SJCRH30 (cell line): Measurements from ENCODE around the gene TRPV5. TPM values are rescaled to one million over a fixed set of nuclear protein-coding genes. Genes with fewer than 3 reads are reported as not detected.
A peak's percentile ranks its signal among the peaks of the same experiment; 100 is the strongest.

Source experiments
- DNase-seq, 2 experiments: peaks; one replicate each; pipeline ENCODE4 v3.0.0-alpha.2; 2015 to 2020
- H3K27ac ChIP-seq: fragments of 250-450 bp; sonication (Bioruptor Pico); 2 replicates; pipeline ENCODE4 v1.5.1; 2020; ENCODE audit warnings: mild to moderate bottlenecking, moderate library complexity
- H3K27me3 ChIP-seq: fragments of 250-450 bp; sonication (Bioruptor Pico); 2 replicates; pipeline ENCODE4 v1.5.1; 2020; ENCODE audit warnings: mild to moderate bottlenecking, moderate library complexity
- H3K36me3 ChIP-seq: fragments of 250-450 bp; sonication (Bioruptor Pico); 2 replicates; pipeline ENCODE4 v1.5.1; 2020; ENCODE audit warnings: mild to moderate bottlenecking, moderate library complexity
- H3K4me1 ChIP-seq: fragments of 250-450 bp; sonication (Bioruptor Pico); 2 replicates; pipeline ENCODE4 v1.5.1; 2020; ENCODE audit warnings: mild to moderate bottlenecking, moderate library complexity
- H3K4me3 ChIP-seq: fragments of 250-450 bp; sonication (Bioruptor Pico); 2 replicates; pipeline ENCODE4 v1.5.1; 2020; ENCODE audit warnings: mild to moderate bottlenecking, moderate library complexity
- H3K9me3 ChIP-seq: fragments of 250-450 bp; sonication (Bioruptor Pico); replicated peaks from 2 replicates; pipeline ENCODE4 v1.5.1; 2020; ENCODE audit warnings: mild to moderate bottlenecking, moderate library complexity
- total RNA-seq: library from RNA; depleted of rRNA; stranded (reverse); fragments of >200 nt; shearing (Covaris generic); gene quantifications from 2 replicates; pipeline ENCODE4 v1.2.3, GENCODE V29; 2014

TRPV5 gene
- total RNA-seq, 1 experiment from 2014 or later: not detected

- H3K27ac ChIP-seq: no peak overlapping the region
- DNase-seq: peak in 1 of 2 experiments; percentile 51
- H3K4me3 ChIP-seq: no peak overlapping the region
- peaks cover 30% of the 10 kb centered on the region for H3K27me3 ChIP-seq
- H3K36me3 ChIP-seq: no peaks in the 10 kb centered on the region
- H3K9me3 ChIP-seq: no peaks in the 10 kb centered on the region
- H3K4me1 ChIP-seq: no peaks in the 10 kb centered on the region
Observed at GRCh38 chr7:142880876-142881505, 52.6 kb downstream of the TRPV5 start.

GRCh38 chr7:142879060-142879459, 54.5 kb downstream of the TRPV5 start:
- Histone ChIP-seq H3K27me3 (peaks cover 25% of the 10 kb centered on the region), H3K4me1 (no peaks in the 10 kb centered on the region), H3K27ac (no peak overlapping the region), H3K4me3 (no peak overlapping the region), H3K36me3 (no peaks in the 10 kb centered on the region), H3K9me3 (no peaks in the 10 kb centered on the region)
- no peak for DNase-seq

GRCh38 chr7:142878315-142878714, 55.2 kb downstream of the TRPV5 start:
- H3K27me3 ChIP-seq: peaks cover 25% of the 10 kb centered on the region
- no peaks in the 10 kb centered on the region for H3K4me1 ChIP-seq
- H3K36me3 ChIP-seq: no peaks in the 10 kb centered on the region
- no peak for DNase-seq
- no peaks in the 10 kb centered on the region for H3K9me3 ChIP-seq
- H3K4me3 ChIP-seq: no peak overlapping the region
- no peak overlapping the region for H3K27ac ChIP-seq

- H3K27me3 ChIP-seq: peaks cover 27% of the 10 kb centered on the region
- H3K4me1 ChIP-seq: no peaks in the 10 kb centered on the region
- no peaks in the 10 kb centered on the region for H3K9me3 ChIP-seq
- no peak for DNase-seq
- no peak overlapping the region for H3K4me3 ChIP-seq
- H3K27ac ChIP-seq: no peak overlapping the region
- no peaks in the 10 kb centered on the region for H3K36me3 ChIP-seq
Observed at GRCh38 chr7:142876991-142877910, 56.3 kb downstream of the TRPV5 start.

GRCh38 chr7:142876236-142876960, 57.1 kb downstream of the TRPV5 start:
- H3K27ac ChIP-seq: no peak overlapping the region
- no peaks in the 10 kb centered on the region for H3K36me3 ChIP-seq
- H3K4me1 ChIP-seq: no peaks in the 10 kb centered on the region
- H3K9me3 ChIP-seq: no peaks in the 10 kb centered on the region
- H3K27me3 ChIP-seq: peaks cover 25% of the 10 kb centered on the region
- DNase-seq: no peak
- H3K4me3 ChIP-seq: no peak overlapping the region

- Histone ChIP-seq H3K4me1 (no peaks in the 10 kb centered on the region), H3K9me3 (no peaks in the 10 kb centered on the region), H3K36me3 (no peaks in the 10 kb centered on the region), H3K4me3 (no peak overlapping the region), H3K27ac (no peak overlapping the region), H3K27me3 (peaks cover 23% of the 10 kb centered on the region)
- no peak for DNase-seq
Observed at GRCh38 chr7:142875456-142875855, 58.1 kb downstream of the TRPV5 start.

- Histone ChIP-seq H3K4me3 (no peak overlapping the region), H3K36me3 (no peaks in the 10 kb centered on the region), H3K9me3 (no peaks in the 10 kb centered on the region), H3K27me3 (peaks cover 17% of the 10 kb centered on the region), H3K27ac (no peak overlapping the region), H3K4me1 (no peaks in the 10 kb centered on the region)
- no peak for DNase-seq
Observed at GRCh38 chr7:142874837-142875236, 58.7 kb downstream of the TRPV5 start.

GRCh38 chr7:142874409-142874808, 59.1 kb downstream of the TRPV5 start:
- H3K27me3 ChIP-seq: peaks cover 17% of the 10 kb centered on the region
- H3K4me3 ChIP-seq: no peak overlapping the region
- no peak overlapping the region for H3K27ac ChIP-seq
- no peaks in the 10 kb centered on the region for H3K36me3 ChIP-seq
- H3K4me1 ChIP-seq: no peaks in the 10 kb centered on the region
- DNase-seq: no peak
- H3K9me3 ChIP-seq: no peaks in the 10 kb centered on the region

- no peak overlapping the region for H3K27ac ChIP-seq
- H3K27me3 ChIP-seq: peaks cover 13% of the 10 kb centered on the region
- no peak overlapping the region for H3K4me3 ChIP-seq
- no peak for DNase-seq
- no peaks in the 10 kb centered on the region for H3K9me3 ChIP-seq
- no peaks in the 10 kb centered on the region for H3K36me3 ChIP-seq
- no peaks in the 10 kb centered on the region for H3K4me1 ChIP-seq
Observed at GRCh38 chr7:142873871-142874270, 59.7 kb downstream of the TRPV5 start.

GRCh38 chr7:142873281-142873784, 60.2 kb downstream of the TRPV5 start:
- Histone ChIP-seq H3K27me3 (peaks cover 8% of the 10 kb centered on the region), H3K4me1 (no peaks in the 10 kb centered on the region), H3K9me3 (no peaks in the 10 kb centered on the region), H3K4me3 (no peak overlapping the region), H3K36me3 (no peaks in the 10 kb centered on the region), H3K27ac (no peak overlapping the region)
- DNase-seq: peak; percentile 23 to 37

- H3K27ac ChIP-seq: no peak overlapping the region
- H3K4me3 ChIP-seq: no peak overlapping the region
- H3K9me3 ChIP-seq: no peaks in the 10 kb centered on the region
- H3K4me1 ChIP-seq: no peaks in the 10 kb centered on the region
- peaks cover 6% of the 10 kb centered on the region for H3K27me3 ChIP-seq
- H3K36me3 ChIP-seq: no peaks in the 10 kb centered on the region
- DNase-seq: no peak
Observed at GRCh38 chr7:142872106-142872675, 61.4 kb downstream of the TRPV5 start.

GRCh38 chr7:142871260-142872105, 62.1 kb downstream of the TRPV5 start:
- Histone ChIP-seq H3K27ac (no peak overlapping the region), H3K9me3 (no peaks in the 10 kb centered on the region), H3K4me3 (no peak overlapping the region), H3K4me1 (no peaks in the 10 kb centered on the region), H3K27me3 (peaks cover 11% of the 10 kb centered on the region), H3K36me3 (no peaks in the 10 kb centered on the region)
- DNase-seq: no peak

GRCh38 chr7:142870566-142871259, 62.8 kb downstream of the TRPV5 start:
- no peaks in the 10 kb centered on the region for H3K4me1 ChIP-seq
- no peaks in the 10 kb centered on the region for H3K9me3 ChIP-seq
- no peak for DNase-seq
- no peak overlapping the region for H3K27ac ChIP-seq
- H3K36me3 ChIP-seq: no peaks in the 10 kb centered on the region
- no peak overlapping the region for H3K4me3 ChIP-seq
- H3K27me3 ChIP-seq: peaks cover 13% of the 10 kb centered on the region
